Esophagus squamous epithelium (tissue), 4 donors: Measurements from ENCODE around the gene UGP2.

Source experiments
- POLR2A ChIP-seq, 4 donors: fragments of 450-650 bp; IDR thresholded peaks; one replicate each; pipeline ENCODE4 v1.6.1; 2017; ENCODE audit warnings: antibody characterized with exemption in 4 of 4, mild to moderate bottlenecking in 4 of 4, moderate library complexity in 3 of 4
- TF ChIP-seq, protein P1 (sequence below), 6 experiments: fragments of 450-650 bp in 4 of 6; fragments of 200-600 bp in 2 of 6; sonication (generic) in 2 of 6; IDR thresholded peaks; one replicate each; pipeline ENCODE4 v1.5.1; 2016 to 2019; ENCODE audit warnings: antibody characterized with exemption in 6 of 6, mild to moderate bottlenecking in 4 of 6, moderate library complexity in 4 of 6

DNA sequence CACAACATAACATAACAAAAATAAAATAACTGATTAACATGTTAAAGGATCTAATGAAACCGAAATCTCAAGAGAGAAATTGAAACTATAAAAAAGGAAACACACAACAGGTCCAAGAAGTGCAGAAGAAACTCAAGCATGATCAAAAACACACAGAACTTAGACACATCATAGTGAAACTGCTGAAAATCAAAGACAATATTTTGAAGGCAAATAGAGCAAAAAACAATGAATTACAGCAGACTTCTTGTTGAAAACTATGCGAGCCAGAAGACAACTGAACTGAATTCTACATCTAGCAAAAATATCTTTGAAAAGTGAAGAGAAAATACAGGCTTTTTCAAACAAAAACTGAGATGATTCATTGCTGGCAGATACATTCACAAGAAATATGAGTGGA is 61.3 kb downstream of the UGP2 start:
- TF ChIP-seq, protein P1, sequence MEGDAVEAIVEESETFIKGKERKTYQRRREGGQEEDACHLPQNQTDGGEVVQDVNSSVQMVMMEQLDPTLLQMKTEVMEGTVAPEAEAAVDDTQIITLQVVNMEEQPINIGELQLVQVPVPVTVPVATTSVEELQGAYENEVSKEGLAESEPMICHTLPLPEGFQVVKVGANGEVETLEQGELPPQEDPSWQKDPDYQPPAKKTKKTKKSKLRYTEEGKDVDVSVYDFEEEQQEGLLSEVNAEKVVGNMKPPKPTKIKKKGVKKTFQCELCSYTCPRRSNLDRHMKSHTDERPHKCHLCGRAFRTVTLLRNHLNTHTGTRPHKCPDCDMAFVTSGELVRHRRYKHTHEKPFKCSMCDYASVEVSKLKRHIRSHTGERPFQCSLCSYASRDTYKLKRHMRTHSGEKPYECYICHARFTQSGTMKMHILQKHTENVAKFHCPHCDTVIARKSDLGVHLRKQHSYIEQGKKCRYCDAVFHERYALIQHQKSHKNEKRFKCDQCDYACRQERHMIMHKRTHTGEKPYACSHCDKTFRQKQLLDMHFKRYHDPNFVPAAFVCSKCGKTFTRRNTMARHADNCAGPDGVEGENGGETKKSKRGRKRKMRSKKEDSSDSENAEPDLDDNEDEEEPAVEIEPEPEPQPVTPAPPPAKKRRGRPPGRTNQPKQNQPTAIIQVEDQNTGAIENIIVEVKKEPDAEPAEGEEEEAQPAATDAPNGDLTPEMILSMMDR (IDR thresholded peaks at IDR 0.05): no peak
- no peak for TF ChIP-seq POLR2A (IDR thresholded peaks at IDR 0.05)
